Heart left ventricle (tissue), 16 donors: Measurements from ENCODE around the gene G6PD. TPM values are rescaled to one million over a fixed set of nuclear protein-coding genes. Genes with fewer than 3 reads are reported as not detected.

ENCODE experiments used
- ATAC-seq, 4 donors: fragments of 200-7000 bp; cut with Tn5 transposase; one replicate each; pipeline ENCODE4 v1.9.1; 2020 to 2022; ENCODE audit warnings: moderate library complexity in 4 of 4, mild to moderate bottlenecking in 3 of 4, moderate number of reproducible peaks in 1 of 4
- DNase-seq, 5 donors: peaks; one replicate each; pipeline ENCODE4 v3.0.0-alpha.2; 2020
- H3K27ac ChIP-seq, 12 donors: fragments of 200-600 bp; sonication (generic) in 4 of 12; one replicate each; pipeline versions ENCODE4 v1.5.0 to v1.8.0; 2016 to 2022; ENCODE audit warnings: mild to moderate bottlenecking in 2 of 12
- H3K27me3 ChIP-seq, 9 donors: fragments of 200-600 bp; sonication (generic) in 2 of 9; one replicate each; pipeline versions ENCODE4 v1.5.1 to v1.8.0; 2016 to 2022; ENCODE audit warnings: mild to moderate bottlenecking in 3 of 9
- H3K36me3 ChIP-seq, 9 donors: fragments of 200-600 bp; sonication (generic) in 2 of 9; one replicate each; pipeline versions ENCODE4 v1.5.0 to v1.8.0; 2018 to 2022; ENCODE audit warnings: mild to moderate bottlenecking in 2 of 9
- H3K4me1 ChIP-seq, 12 donors: fragments of 200-600 bp; sonication (generic) in 4 of 12; one replicate each; pipeline versions ENCODE4 v1.5.0 to v1.8.0; 2016 to 2022; ENCODE audit warnings: mild to moderate bottlenecking in 3 of 12
- H3K4me3 ChIP-seq, 12 donors: fragments of 200-600 bp; sonication (generic) in 4 of 12; one replicate each; pipeline versions ENCODE4 v1.5.0 to v1.8.0; 2017 to 2022; ENCODE audit warnings: mild to moderate bottlenecking in 9 of 12, moderate library complexity in 4 of 12
- H3K9me3 ChIP-seq, 12 donors: fragments of 200-600 bp; sonication (generic) in 4 of 12; one replicate each; pipeline versions ENCODE4 v1.5.0 to v1.8.0; 2016 to 2022; ENCODE audit warnings: mild to moderate bottlenecking in 1 of 12
- CTCF ChIP-seq, 12 donors: fragments of 200-600 bp; sonication (generic) in 4 of 12; IDR thresholded peaks; one replicate each; pipeline versions ENCODE4 v1.5.0 to v1.8.0; 2018 to 2022; ENCODE audit warnings: antibody characterized with exemption in 12 of 12, mild to moderate bottlenecking in 5 of 12
- POLR2A ChIP-seq, 2 donors: fragments of 450-650 bp; IDR thresholded peaks; one replicate each; pipeline ENCODE4 v1.6.1; 2017; ENCODE audit warnings: antibody characterized with exemption in 2 of 2, mild to moderate bottlenecking in 2 of 2, moderate library complexity in 2 of 2
- WGBS, 4 donors: extraction: QIAGEN DNeasy Blood & Tissue Kit in 2 of 4; methylation state at CpG; one replicate each; pipeline versions ENCODE4 v1.1.5 to v1.1.7; 2013 to 2018; 5-methylcytosine and 5-hydroxymethylcytosine counted together
- intact Hi-C, 10 donors: fragments of 100-400 bp; cut with DNase I; formaldehyde crosslinking; loops; one replicate each; pipeline versions ENCODE4 v1.11.1 to v1.14.2; 2022
- polyA plus RNA-seq, 2 donors: library from polyadenylated mRNA; stranded (reverse); fragments of 200-250 nt; gene quantifications; one replicate each; pipeline ENCODE4 v1.2.3, GENCODE V29; 2013
- total RNA-seq, 9 donors: library from RNA; depleted of rRNA in 2 of 9; stranded (reverse); fragments of >200 nt in 2 of 9; fragmentation: NEBNext Ultra II Directional in 3 of 9; extraction: Animal tissue kit (Norgen Biotek cat#: 25700) in 3 of 9; gene quantifications; one replicate each; pipeline versions ENCODE4 v1.1.0 to v1.2.4, GENCODE V29; 2016 to 2023
- donor health status: ischemic (EF 13 %, LVEDD 7.1; RV severe dilation, severe dysfunction).
- donor health status: healthy with polysubstance abuse.
- donor health status: DM: no; HTN: yes; CAD: no.
- donor health status: DM: no; HTN: no; CAD: no.
- donor health status: ischemic (EF 25% LVEDD 6.9; RV normal size, moderate dysfunction).
- donor health status: ischemic (EF 25% LVEDD 5.7; RV mildly dilated, moderate dysfunction).
- donor health status: healthy.
- donor health status: DM: yes; HTN: yes; CAD: no.
- donor health status: ischemic (EF 35%, LVEDD 5.7; RV mildly dilated, moderate dysfunction).
- donor health status: nonischemic (EF 11% LVEDD 7.7; RV severe dilation, severe dysfunction).
- donor health status: DM: yes; HTN: yes; CAD: no.
- donor health status: PGD.
- donor health status: ischemic (EF 29% LVEDD 5.4; RV normal size, mild dysfunction).
- donor health status: nonischemic (EF 23%, LVEDD 6.1; RV moderate dilation, normal function).

The G6PD gene
- total and polyA plus RNA-seq, 11 donors = 5.9 to 41.3 (median 11.2) TPM

GRCh38 chrX:154508384-154508745 is 38.3 kb downstream of the G6PD start:
- Histone ChIP-seq H3K27ac (no peak overlapping the region), H3K4me1 (peaks cover 0 to 6% (median 0%) of the 10 kb centered on the region in 12 donors), H3K4me3 (no peak overlapping the region), H3K27me3 (peaks cover 0 to 3% (median 0%) of the 10 kb centered on the region in 9 donors), H3K36me3 (peaks cover 0 to 29% (median 10%) of the 10 kb centered on the region in 9 donors), H3K9me3 (peaks cover 0 to 10% (median 0%) of the 10 kb centered on the region in 12 donors)
- no peak for ATAC-seq
- intact Hi-C loops = no loop called here
- 79 to 93% (median 92%) methylated on average over 5 to 13 of the region's 13 CpGs for WGBS, 4 donors
- DNase-seq = no peak
- TF ChIP-seq POLR2A (IDR thresholded peaks at IDR 0.05) (no peak), CTCF (IDR thresholded peaks at IDR 0.05) (no peak)

- no peak overlapping the region for H3K4me3 ChIP-seq
- peaks cover 0 to 29% (median 10%) of the 10 kb centered on the region in 9 donors for H3K36me3 ChIP-seq
- H3K9me3 ChIP-seq = peaks cover 0 to 10% (median 0%) of the 10 kb centered on the region in 12 donors
- intact Hi-C loops = no loop called here
- peaks cover 0 to 3% (median 0%) of the 10 kb centered on the region in 9 donors for H3K27me3 ChIP-seq
- no peak overlapping the region for H3K27ac ChIP-seq
- ATAC-seq (no peak), DNase-seq (peak in 1 of 5 donors; percentile 23)
- 85 to 93% (median 89%) methylated on average over 20 to 24 of the region's 24 CpGs for WGBS, 4 donors
- peaks cover 0 to 6% (median 0%) of the 10 kb centered on the region in 12 donors for H3K4me1 ChIP-seq
- TF ChIP-seq POLR2A (IDR thresholded peaks at IDR 0.05) (no peak), CTCF (IDR thresholded peaks at IDR 0.05) (no peak)
Measured at GRCh38 chrX:154507673-154508383, 38.8 kb downstream of the G6PD start.

GRCh38 chrX:154506483-154507332 is 39.9 kb downstream of the G6PD start:
- TF ChIP-seq POLR2A (IDR thresholded peaks at IDR 0.05) (no peak), CTCF (IDR thresholded peaks at IDR 0.05) (no peak)
- H3K9me3 ChIP-seq = peaks cover 0 to 10% (median 0%) of the 10 kb centered on the region in 12 donors
- no peak for DNase-seq
- H3K4me3 ChIP-seq = no peak overlapping the region
- ATAC-seq = peak in 1 of 4 donors; percentile 29
- peaks cover 0 to 5% (median 0%) of the 10 kb centered on the region in 12 donors for H3K4me1 ChIP-seq
- H3K36me3 ChIP-seq = peaks cover 0 to 29% (median 10%) of the 10 kb centered on the region in 9 donors
- peaks cover 0 to 3% (median 0%) of the 10 kb centered on the region in 9 donors for H3K27me3 ChIP-seq
- intact Hi-C loops = no loop called here
- no peak overlapping the region for H3K27ac ChIP-seq
- 87 to 95% (median 92%) methylated on average over 21 to 37 of the region's 37 CpGs for WGBS, 4 donors

- Histone ChIP-seq H3K36me3 (peaks cover 0 to 29% (median 10%) of the 10 kb centered on the region in 9 donors), H3K9me3 (peaks cover 0 to 10% (median 0%) of the 10 kb centered on the region in 12 donors), H3K4me3 (no peak overlapping the region), H3K27ac (no peak overlapping the region), H3K27me3 (peaks cover 0 to 3% (median 0%) of the 10 kb centered on the region in 9 donors), H3K4me1 (no peaks in the 10 kb centered on the region)
- no peak for DNase-seq
- WGBS, 4 donors = 72 to 85% (median 77%) methylated on average over 5 to 12 of the region's 12 CpGs
- intact Hi-C loops = no loop called here
- no peak for ATAC-seq
- TF ChIP-seq CTCF (IDR thresholded peaks at IDR 0.05) (no peak), POLR2A (IDR thresholded peaks at IDR 0.05) (no peak)
Measured at GRCh38 chrX:154505734-154506133, 40.9 kb downstream of the G6PD start.
